HUDEP-2 (cell line): Measurements from ENCODE around the gene CD79B.
"Not testable (repeated sequence)": the region's sequence is repeated elsewhere in the genome, so short reads cannot be mapped to it uniquely, and the experiment has no call there.

Source experiments
- DNase-seq, 76 experiments: peaks; one replicate each; lab custom pipeline; 2025; ENCODE audit not compliant: unreplicated experiment in 76 of 76; lab: John Stamatoyannopoulos, UW

The CD79B gene

GRCh38 chr17:63934183-63935112 is 2.3 kb upstream of the CD79B start:
- no peak for DNase-seq

- no peak for DNase-seq
Measured at GRCh38 chr17:63933598-63933997, 1.5 kb upstream of the CD79B start.

- no peak for DNase-seq
Measured at GRCh38 chr17:63932721-63933120, 590 bp upstream of the CD79B start.

GRCh38 chr17:63930951-63931575 is 1.1 kb downstream of the CD79B start:
- DNase-seq = peak in 19 of 76 experiments; percentile 4 to 43 (median 16)

GRCh38 chr17:63929860-63930766 is 2.0 kb downstream of the CD79B start:
- DNase-seq = no peak

GRCh38 chr17:63928966-63929695 is 3.0 kb downstream of the CD79B start:
- DNase-seq = no peak

- DNase-seq = no peak
Measured at GRCh38 chr17:63928172-63928666, 3.9 kb downstream of the CD79B start.

GRCh38 chr17:63927464-63928171 is 4.5 kb downstream of the CD79B start:
- DNase-seq = no peak

- DNase-seq = no peak
Measured at GRCh38 chr17:63926164-63926563, 6.0 kb downstream of the CD79B start.

- DNase-seq = no peak
Measured at GRCh38 chr17:63925615-63926014, 6.5 kb downstream of the CD79B start.

- DNase-seq = not testable (repeated sequence)
Measured at GRCh38 chr17:63922402-63922801, 9.7 kb downstream of the CD79B start.

- DNase-seq = not testable (repeated sequence)
Measured at GRCh38 chr17:63920779-63921178, 11.4 kb downstream of the CD79B start.

GRCh38 chr17:63920050-63920449 is 12.1 kb downstream of the CD79B start:
- DNase-seq = not testable (repeated sequence)

GRCh38 chr17:63919311-63919723 is 12.8 kb downstream of the CD79B start:
- peak in 54 of 76 experiments; percentile 1 to 69 (median 30) for DNase-seq

- DNase-seq = not testable (repeated sequence)
Measured at GRCh38 chr17:63918789-63919305, 13.3 kb downstream of the CD79B start, which contains the start of gene GH1. Gene GH1, minus strand, starts transcription at chr17:63918839. Its CDS starts 63 bp downstream, at chr17:63918776.

- DNase-seq = no peak
Measured at GRCh38 chr17:63918305-63918704, 13.8 kb downstream of the CD79B start.

- DNase-seq = no peak
Measured at GRCh38 chr17:63917646-63918045, 14.5 kb downstream of the CD79B start.

- not testable (repeated sequence) for DNase-seq
Measured at GRCh38 chr17:63917206-63917605, 14.9 kb downstream of the CD79B start.
